Measurements from ENCODE around the gene TLK1.

GRCh38 chr2:171208657-171209056, 48.0 kb upstream of the TLK1 start:
- no peak for TF ChIP-seq GATA2 (IDR thresholded peaks at IDR 0.05; ENCODE audit: low read depth, low read length)
- TF ChIP-seq GATA3 (IDR thresholded peaks at IDR 0.05; ENCODE audit: low read depth, low read length), result no peak
